GM12872 (cell line): ENCODE results near the gene SKAP1.

Experiments used
- TF ChIP-seq, protein P1 (sequence below): IDR thresholded peaks from 3 replicates; pipeline ENCODE4 v1.5.1; 2011; ENCODE audit warnings: low read depth, mild to moderate bottlenecking, low read length, moderate library complexity; ENCODE audit not compliant: insufficient read depth

The SKAP1 gene

DNA sequence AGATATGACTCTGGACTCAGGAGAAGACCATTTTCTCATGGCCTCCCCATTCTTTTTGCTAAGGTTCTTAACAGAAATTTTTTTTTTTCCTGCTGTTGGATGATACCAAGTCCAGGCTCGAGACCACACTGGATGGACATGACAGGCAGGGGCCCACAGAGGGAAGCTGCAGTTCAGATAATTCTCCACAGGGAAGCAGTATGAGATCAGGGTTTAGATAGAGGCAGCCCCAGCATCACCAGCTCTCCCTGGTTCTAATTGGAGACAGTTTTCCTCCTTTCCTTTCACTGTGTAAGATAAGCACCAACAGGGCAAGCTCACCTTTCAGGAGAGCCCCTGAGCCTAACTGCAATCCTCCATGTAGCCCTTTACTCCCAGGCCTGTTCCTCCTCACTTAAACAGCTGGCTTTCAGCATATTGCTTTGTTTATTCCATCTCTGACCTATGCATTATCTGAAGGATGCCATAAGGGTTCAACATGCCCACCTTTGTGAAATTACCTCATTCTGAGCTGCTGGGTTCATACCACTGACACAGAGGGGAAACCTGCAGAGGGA, 214.4 kb downstream of the SKAP1 start:
- TF ChIP-seq, protein P1, sequence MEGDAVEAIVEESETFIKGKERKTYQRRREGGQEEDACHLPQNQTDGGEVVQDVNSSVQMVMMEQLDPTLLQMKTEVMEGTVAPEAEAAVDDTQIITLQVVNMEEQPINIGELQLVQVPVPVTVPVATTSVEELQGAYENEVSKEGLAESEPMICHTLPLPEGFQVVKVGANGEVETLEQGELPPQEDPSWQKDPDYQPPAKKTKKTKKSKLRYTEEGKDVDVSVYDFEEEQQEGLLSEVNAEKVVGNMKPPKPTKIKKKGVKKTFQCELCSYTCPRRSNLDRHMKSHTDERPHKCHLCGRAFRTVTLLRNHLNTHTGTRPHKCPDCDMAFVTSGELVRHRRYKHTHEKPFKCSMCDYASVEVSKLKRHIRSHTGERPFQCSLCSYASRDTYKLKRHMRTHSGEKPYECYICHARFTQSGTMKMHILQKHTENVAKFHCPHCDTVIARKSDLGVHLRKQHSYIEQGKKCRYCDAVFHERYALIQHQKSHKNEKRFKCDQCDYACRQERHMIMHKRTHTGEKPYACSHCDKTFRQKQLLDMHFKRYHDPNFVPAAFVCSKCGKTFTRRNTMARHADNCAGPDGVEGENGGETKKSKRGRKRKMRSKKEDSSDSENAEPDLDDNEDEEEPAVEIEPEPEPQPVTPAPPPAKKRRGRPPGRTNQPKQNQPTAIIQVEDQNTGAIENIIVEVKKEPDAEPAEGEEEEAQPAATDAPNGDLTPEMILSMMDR = peak; percentile 57

DNA sequence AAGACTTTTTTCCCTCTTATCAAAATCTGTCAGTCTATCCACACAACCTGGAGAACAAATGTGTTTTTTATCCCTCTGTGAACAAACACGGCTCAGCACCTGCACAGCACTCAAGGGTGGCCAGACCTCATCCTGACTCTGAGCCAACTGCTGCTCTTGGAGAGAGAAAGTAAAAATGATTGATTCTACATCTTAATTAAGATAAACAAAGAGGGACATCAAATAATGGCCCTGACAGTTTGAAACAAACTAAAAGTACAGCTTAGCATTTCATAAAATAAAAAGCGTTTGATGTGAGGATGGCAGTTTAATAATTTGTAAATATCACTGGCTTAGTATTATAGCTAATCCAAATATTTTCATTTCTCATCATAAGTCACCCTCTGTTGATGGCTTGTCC, 216.2 kb downstream of the SKAP1 start:
- TF ChIP-seq, protein P1 = no peak

DNA sequence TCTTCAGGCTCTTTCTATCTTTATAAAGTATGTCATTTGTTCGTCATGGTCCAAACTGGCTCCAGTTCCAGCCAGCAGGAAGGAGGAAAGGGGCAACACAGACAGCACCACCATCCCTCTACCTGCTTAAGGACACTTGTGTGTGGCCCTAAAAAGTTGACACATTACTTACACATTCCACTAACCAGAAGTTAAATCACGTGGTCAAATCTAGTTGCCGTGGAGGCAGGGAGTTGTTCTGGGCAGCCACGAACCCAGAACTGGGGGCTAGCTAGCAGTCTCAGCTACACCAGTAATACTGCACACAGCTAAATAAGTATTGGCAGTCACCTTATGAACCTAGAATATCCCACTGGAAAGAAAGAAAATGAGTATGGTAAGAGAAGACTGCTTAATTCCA, 218.2 kb downstream of the SKAP1 start:
- TF ChIP-seq, protein P1 = no peak

- TF ChIP-seq, protein P1 = no peak
These were observed 219.0 kb downstream of the SKAP1 start for GRCh38 chr17:48211011-48211410.

GRCh38 chr17:48209973-48210372, 220.0 kb downstream of the SKAP1 start:
- TF ChIP-seq, protein P1 = no peak

DNA sequence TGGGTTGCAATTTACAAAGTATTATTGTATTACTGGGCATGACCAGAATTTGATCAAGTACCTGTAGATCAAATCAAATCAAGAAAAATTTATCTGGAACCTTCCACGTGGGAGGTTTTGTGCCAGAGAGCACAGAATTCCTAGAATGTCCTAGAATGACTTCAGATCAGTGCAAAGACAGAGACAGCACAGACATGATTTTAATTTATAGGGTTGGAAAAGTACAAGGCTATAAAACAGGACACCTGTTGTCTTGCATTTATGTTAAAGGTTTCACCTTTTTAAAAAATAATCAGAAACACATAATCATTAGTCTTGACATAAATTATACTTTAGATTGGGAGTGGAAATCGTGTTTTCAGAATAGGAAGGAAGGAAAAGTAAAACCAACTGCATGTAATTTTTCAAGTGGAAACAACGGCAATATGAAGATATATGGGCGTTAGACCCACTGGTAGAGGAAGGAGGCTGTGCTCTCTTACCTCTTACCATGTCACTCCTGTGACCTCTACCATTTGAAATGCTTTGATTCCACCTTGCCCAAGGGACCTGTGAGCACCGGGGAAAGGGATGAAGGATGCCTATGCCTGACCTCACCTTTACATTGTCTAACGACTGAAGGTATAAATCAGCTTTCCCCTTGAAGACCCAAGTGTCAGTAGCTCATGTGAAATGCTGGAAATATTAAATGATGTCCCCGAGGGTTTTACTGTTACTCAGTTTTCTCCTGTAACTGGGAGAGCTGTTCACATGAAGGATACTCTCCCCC, 222.1 kb downstream of the SKAP1 start:
- TF ChIP-seq, protein P1 = no peak

- TF ChIP-seq, protein P1 = no peak
These were observed 227.1 kb downstream of the SKAP1 start for GRCh38 chr17:48202959-48203358.
